ENCODE results near the gene PNPLA5. TPM values are rescaled to one million over a fixed set of nuclear protein-coding genes. Genes with fewer than 3 reads are reported as not detected.

The PNPLA5 gene
- total RNA-seq, 1 experiment from 2014 or later = 5.3 TPM

DNA sequence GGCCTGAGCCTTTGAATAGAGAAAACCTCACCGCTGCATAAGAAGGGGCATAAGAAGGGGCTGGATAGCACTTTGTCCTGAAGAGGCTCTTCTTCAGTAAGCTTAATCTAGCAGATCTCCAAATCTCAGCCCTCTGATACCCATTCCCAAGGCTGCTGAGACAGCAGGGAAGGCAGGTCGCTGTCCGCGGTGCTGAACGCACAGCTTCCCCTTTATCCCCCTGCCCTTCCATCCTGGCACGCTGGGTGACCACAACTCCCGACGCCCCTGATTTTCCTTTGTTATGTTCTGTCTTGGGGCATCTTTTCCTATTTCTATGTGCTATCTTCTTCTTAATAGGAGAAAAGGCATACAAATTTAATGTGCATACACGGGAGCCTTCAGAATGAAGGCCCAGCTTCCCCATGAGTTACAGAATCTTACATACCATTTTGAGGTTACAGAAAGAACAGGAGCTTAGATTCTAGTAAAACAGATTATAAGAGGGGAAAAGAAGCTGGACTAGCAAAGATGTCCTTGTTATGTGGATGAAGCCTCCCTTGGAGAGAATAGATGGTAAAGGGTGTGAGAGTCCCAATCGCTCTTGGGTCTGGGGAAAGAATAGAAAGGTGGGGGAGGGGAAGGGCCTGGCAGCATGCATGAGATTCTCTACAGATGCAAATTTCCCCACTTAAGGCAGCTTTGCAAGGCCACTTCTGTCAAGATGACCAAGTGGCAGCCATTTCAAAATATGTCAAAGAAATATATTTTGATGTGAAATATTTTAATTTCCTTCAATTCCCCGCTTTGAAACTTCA, 23.8 kb downstream of the PNPLA5 start (continued):
- TF ChIP-seq, protein P1, sequence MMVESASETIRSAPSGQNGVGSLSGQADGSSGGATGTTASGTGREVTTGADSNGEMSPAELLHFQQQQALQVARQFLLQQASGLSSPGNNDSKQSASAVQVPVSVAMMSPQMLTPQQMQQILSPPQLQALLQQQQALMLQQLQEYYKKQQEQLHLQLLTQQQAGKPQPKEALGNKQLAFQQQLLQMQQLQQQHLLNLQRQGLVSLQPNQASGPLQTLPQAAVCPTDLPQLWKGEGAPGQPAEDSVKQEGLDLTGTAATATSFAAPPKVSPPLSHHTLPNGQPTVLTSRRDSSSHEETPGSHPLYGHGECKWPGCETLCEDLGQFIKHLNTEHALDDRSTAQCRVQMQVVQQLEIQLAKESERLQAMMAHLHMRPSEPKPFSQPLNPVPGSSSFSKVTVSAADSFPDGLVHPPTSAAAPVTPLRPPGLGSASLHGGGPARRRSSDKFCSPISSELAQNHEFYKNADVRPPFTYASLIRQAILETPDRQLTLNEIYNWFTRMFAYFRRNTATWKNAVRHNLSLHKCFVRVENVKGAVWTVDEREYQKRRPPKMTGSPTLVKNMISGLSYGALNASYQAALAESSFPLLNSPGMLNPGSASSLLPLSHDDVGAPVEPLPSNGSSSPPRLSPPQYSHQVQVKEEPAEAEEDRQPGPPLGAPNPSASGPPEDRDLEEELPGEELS (CRISPR knock-in tag; IDR thresholded peaks at IDR 0.05) = peak; percentile 97
- TF ChIP-seq CBFB (CRISPR knock-in tag; IDR thresholded peaks at IDR 0.05; ENCODE audit: low read depth) (no peak), SMAD3 (CRISPR knock-in tag; IDR thresholded peaks at IDR 0.05; ENCODE audit: borderline replicate concordance) (peak; percentile 91; the same call in 1 of the 2 replicates), NFYB (CRISPR knock-in tag; conservative IDR thresholded peaks at IDR 0.05; ENCODE audit: low read depth) (no peak), GRHL2 (CRISPR knock-in tag; IDR thresholded peaks at IDR 0.05; ENCODE audit: insufficient replicate concordance, severe bottlenecking) (no peak), ATF1 (CRISPR knock-in tag; IDR thresholded peaks at IDR 0.05) (no peak), ZNF138 (CRISPR knock-in tag; conservative IDR thresholded peaks at IDR 0.05) (no peak; the same call in 1 of the 2 replicates), ESRRA (CRISPR knock-in tag; IDR thresholded peaks at IDR 0.05; ENCODE audit: borderline replicate concordance) (peak; percentile 65; the same call in 1 of the 2 replicates), ZNF396 (CRISPR knock-in tag; IDR thresholded peaks at IDR 0.05; ENCODE audit: borderline replicate concordance) (no peak), ZNF219 (CRISPR knock-in tag; IDR thresholded peaks at IDR 0.05; ENCODE audit: borderline replicate concordance) (peak; percentile 77; the same call in 1 of the 2 replicates), GTF2I (CRISPR knock-in tag; conservative IDR thresholded peaks at IDR 0.05) (no peak), TCF7 (CRISPR knock-in tag; IDR thresholded peaks at IDR 0.05; ENCODE audit: low read depth) (no peak), HMGA2 (CRISPR knock-in tag; IDR thresholded peaks at IDR 0.05) (no peak), CREB1 (CRISPR knock-in tag; IDR thresholded peaks at IDR 0.05) (no peak), KAT7 (CRISPR knock-in tag; IDR thresholded peaks at IDR 0.05; ENCODE audit: borderline replicate concordance) (0 out of 2 replicates have a peak, but pooled peaks have one; percentile 54), ZBTB21 (CRISPR knock-in tag; IDR thresholded peaks at IDR 0.05; ENCODE audit: borderline replicate concordance) (peak; percentile 87), JUN (CRISPR knock-in tag; IDR thresholded peaks at IDR 0.05) (peak; percentile 94)
- TF ChIP-seq, protein P2, sequence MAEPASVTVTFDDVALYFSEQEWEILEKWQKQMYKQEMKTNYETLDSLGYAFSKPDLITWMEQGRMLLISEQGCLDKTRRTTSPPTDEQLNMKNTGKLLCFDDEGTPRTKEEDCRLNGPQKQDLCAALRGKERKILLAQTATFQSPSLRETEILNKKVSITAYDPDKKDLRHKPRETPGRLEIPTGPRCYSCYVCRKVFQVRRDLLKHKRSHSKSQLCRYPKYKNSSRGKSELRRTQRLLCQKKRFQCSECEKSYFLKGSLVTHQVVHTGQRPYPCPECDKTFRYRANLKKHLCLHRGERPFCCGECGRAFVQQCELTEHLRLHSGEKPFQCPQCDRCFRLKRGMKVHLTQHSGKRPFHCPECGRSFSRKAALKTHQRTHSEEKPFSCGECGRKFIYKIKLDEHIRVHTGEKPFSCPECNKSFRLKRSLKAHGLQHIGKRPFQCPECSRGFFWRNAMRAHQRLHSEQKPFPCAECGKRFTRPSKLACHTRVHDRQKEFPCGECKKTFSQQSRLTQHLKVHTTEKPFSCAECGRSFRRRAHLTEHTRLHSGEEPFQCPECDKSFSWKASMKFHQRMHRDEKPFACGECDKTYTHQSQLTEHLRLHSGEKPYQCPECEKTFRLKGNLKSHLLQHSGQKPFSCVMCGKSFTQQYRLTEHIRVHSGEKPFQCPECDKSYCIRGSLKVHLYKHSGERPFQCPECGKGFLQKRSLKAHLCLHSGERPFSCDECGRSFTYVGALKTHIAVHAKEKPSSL (CRISPR knock-in tag; conservative IDR thresholded peaks at IDR 0.05) = no peak
- TF ChIP-seq, protein P3, sequence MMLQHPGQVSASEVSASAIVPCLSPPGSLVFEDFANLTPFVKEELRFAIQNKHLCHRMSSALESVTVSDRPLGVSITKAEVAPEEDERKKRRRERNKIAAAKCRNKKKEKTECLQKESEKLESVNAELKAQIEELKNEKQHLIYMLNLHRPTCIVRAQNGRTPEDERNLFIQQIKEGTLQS (CRISPR knock-in tag; conservative IDR thresholded peaks at IDR 0.05) = no peak
- TF ChIP-seq, protein P4, sequence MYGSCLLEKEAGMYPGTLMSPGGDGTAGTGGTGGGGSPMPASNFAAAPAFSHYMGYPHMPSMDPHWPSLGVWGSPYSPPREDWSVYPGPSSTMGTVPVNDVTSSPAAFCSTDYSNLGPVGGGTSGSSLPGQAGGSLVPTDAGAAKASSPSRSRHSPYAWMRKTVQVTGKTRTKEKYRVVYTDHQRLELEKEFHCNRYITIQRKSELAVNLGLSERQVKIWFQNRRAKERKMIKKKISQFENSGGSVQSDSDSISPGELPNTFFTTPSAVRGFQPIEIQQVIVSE (CRISPR knock-in tag; IDR thresholded peaks at IDR 0.05; ENCODE audit: borderline replicate concordance) = no peak
- TF ChIP-seq, protein P5, sequence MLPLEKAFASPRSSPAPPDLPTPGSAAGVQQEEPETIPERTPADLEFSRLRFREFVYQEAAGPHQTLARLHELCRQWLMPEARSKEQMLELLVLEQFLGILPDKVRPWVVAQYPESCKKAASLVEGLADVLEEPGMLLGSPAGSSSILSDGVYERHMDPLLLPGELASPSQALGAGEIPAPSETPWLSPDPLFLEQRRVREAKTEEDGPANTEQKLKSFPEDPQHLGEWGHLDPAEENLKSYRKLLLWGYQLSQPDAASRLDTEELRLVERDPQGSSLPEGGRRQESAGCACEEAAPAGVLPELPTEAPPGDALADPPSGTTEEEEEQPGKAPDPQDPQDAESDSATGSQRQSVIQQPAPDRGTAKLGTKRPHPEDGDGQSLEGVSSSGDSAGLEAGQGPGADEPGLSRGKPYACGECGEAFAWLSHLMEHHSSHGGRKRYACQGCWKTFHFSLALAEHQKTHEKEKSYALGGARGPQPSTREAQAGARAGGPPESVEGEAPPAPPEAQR (CRISPR knock-in tag; IDR thresholded peaks at IDR 0.05) = no peak
- TF ChIP-seq, protein P6, sequence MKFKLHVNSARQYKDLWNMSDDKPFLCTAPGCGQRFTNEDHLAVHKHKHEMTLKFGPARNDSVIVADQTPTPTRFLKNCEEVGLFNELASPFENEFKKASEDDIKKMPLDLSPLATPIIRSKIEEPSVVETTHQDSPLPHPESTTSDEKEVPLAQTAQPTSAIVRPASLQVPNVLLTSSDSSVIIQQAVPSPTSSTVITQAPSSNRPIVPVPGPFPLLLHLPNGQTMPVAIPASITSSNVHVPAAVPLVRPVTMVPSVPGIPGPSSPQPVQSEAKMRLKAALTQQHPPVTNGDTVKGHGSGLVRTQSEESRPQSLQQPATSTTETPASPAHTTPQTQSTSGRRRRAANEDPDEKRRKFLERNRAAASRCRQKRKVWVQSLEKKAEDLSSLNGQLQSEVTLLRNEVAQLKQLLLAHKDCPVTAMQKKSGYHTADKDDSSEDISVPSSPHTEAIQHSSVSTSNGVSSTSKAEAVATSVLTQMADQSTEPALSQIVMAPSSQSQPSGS (CRISPR knock-in tag; IDR thresholded peaks at IDR 0.05; ENCODE audit: borderline replicate concordance, low read depth) = no peak
- TF ChIP-seq, protein P7, sequence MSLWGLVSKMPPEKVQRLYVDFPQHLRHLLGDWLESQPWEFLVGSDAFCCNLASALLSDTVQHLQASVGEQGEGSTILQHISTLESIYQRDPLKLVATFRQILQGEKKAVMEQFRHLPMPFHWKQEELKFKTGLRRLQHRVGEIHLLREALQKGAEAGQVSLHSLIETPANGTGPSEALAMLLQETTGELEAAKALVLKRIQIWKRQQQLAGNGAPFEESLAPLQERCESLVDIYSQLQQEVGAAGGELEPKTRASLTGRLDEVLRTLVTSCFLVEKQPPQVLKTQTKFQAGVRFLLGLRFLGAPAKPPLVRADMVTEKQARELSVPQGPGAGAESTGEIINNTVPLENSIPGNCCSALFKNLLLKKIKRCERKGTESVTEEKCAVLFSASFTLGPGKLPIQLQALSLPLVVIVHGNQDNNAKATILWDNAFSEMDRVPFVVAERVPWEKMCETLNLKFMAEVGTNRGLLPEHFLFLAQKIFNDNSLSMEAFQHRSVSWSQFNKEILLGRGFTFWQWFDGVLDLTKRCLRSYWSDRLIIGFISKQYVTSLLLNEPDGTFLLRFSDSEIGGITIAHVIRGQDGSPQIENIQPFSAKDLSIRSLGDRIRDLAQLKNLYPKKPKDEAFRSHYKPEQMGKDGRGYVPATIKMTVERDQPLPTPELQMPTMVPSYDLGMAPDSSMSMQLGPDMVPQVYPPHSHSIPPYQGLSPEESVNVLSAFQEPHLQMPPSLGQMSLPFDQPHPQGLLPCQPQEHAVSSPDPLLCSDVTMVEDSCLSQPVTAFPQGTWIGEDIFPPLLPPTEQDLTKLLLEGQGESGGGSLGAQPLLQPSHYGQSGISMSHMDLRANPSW (CRISPR knock-in tag; conservative IDR thresholded peaks at IDR 0.05; ENCODE audit: low read depth) = 0 out of 2 replicates have a peak, but pooled peaks have one; percentile 59
- TF ChIP-seq, protein P8, sequence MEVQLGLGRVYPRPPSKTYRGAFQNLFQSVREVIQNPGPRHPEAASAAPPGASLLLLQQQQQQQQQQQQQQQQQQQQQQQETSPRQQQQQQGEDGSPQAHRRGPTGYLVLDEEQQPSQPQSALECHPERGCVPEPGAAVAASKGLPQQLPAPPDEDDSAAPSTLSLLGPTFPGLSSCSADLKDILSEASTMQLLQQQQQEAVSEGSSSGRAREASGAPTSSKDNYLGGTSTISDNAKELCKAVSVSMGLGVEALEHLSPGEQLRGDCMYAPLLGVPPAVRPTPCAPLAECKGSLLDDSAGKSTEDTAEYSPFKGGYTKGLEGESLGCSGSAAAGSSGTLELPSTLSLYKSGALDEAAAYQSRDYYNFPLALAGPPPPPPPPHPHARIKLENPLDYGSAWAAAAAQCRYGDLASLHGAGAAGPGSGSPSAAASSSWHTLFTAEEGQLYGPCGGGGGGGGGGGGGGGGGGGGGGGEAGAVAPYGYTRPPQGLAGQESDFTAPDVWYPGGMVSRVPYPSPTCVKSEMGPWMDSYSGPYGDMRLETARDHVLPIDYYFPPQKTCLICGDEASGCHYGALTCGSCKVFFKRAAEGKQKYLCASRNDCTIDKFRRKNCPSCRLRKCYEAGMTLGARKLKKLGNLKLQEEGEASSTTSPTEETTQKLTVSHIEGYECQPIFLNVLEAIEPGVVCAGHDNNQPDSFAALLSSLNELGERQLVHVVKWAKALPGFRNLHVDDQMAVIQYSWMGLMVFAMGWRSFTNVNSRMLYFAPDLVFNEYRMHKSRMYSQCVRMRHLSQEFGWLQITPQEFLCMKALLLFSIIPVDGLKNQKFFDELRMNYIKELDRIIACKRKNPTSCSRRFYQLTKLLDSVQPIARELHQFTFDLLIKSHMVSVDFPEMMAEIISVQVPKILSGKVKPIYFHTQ (CRISPR knock-in tag; IDR thresholded peaks at IDR 0.05) = no peak
